DOHH2 (cell line): ENCODE measurements around the gene LBX2.
A peak's percentile ranks its signal among the peaks of the same experiment; 100 is the strongest.
"Not testable (repeated sequence)": the region's sequence is repeated elsewhere in the genome, so short reads cannot be mapped to it uniquely, and the experiment has no call there.

Experiments
- H3F3A ChIP-seq: fragments of 200-600 bp; sonication (generic), shearing (Covaris generic); 2 replicates; pipeline ENCODE4 v1.6.0; 2016; ENCODE audit warnings: antibody characterized with exemption, mild to moderate bottlenecking; ENCODE audit not compliant: control insufficient read depth, insufficient read depth
- H3K27ac ChIP-seq: fragments of 200-600 bp; sonication (generic); 2 replicates; pipeline ENCODE4 v1.5.1; 2014; ENCODE audit warnings: low read depth, mild to moderate bottlenecking, low read length, moderate library complexity
- H3K27me3 ChIP-seq: fragments of 200-600 bp; sonication (generic); 2 replicates; pipeline ENCODE4 v1.6.1; 2014; ENCODE audit warnings: mild to moderate bottlenecking, low read length, mixed read lengths; ENCODE audit not compliant: control insufficient read depth
- H3K36me3 ChIP-seq: fragments of 200-600 bp; sonication (generic); 2 replicates; pipeline ENCODE4 v1.6.1; 2014; ENCODE audit warnings: mild to moderate bottlenecking, low read length, moderate library complexity, mixed read lengths; ENCODE audit not compliant: control insufficient read depth
- H3K4me1 ChIP-seq: fragments of 200-600 bp; sonication (generic); 2 replicates; pipeline ENCODE4 v1.6.1; 2014; ENCODE audit warnings: mild to moderate bottlenecking, low read length, mixed read lengths; ENCODE audit not compliant: control insufficient read depth
- H3K4me2 ChIP-seq: fragments of 200-600 bp; sonication (generic); 2 replicates; pipeline ENCODE4 v1.6.0; 2014; ENCODE audit warnings: mild to moderate bottlenecking, low read length, moderate library complexity
- H3K4me3 ChIP-seq: fragments of 200-600 bp; sonication (generic); 2 replicates; pipeline ENCODE4 v1.5.1; 2014; ENCODE audit warnings: mild to moderate bottlenecking, low read length, mixed read lengths
- H3K79me2 ChIP-seq: fragments of 200-600 bp; sonication (generic); 2 replicates; pipeline ENCODE4 v1.6.1; 2014; ENCODE audit warnings: mild to moderate bottlenecking, low read length, mixed read lengths; ENCODE audit not compliant: control insufficient read depth
- H3K9me2 ChIP-seq: fragments of 200-600 bp; sonication (generic); replicated peaks from 2 replicates; pipeline ENCODE4 v1.6.1; 2014; ENCODE audit warnings: mild to moderate bottlenecking, low read length, mixed read lengths; ENCODE audit not compliant: control insufficient read depth
- H3K9me3 ChIP-seq: fragments of 200-600 bp; sonication (generic); 2 replicates; pipeline ENCODE4 v1.6.1; 2014; ENCODE audit warnings: antibody characterized with exemption, low read length, mixed read lengths; ENCODE audit not compliant: control insufficient read depth, insufficient read depth
- H4K20me1 ChIP-seq: fragments of 200-600 bp; sonication (generic); 2 replicates; pipeline ENCODE4 v1.6.0; 2014; ENCODE audit warnings: low read depth, mild to moderate bottlenecking, antibody characterized with exemption, low read length, moderate library complexity; ENCODE audit not compliant: control insufficient read depth, insufficient read depth
- CTCF ChIP-seq: fragments of 200-600 bp; sonication (generic); IDR thresholded peaks from one replicate; pipeline ENCODE4 v1.5.1; 2014; ENCODE audit warnings: antibody characterized with exemption, mild to moderate bottlenecking, low read depth, low read length; ENCODE audit not compliant: poor library complexity, severe bottlenecking
- EZH2phosphoT487 ChIP-seq: fragments of 200-600 bp; sonication (generic); IDR thresholded peaks from 2 replicates; pipeline ENCODE4 v1.6.1; 2017; ENCODE audit warnings: borderline replicate concordance, mild to moderate bottlenecking, antibody characterized with exemption, low read length, moderate library complexity, mixed read lengths

The LBX2 gene

GRCh38 chr2:74486141-74486540 lies 13.3 kb downstream of the LBX2 start:
- no peak overlapping the region for H3K4me3 ChIP-seq
- no peaks in the 10 kb centered on the region for H3F3A ChIP-seq
- peaks cover 24% of the 10 kb centered on the region for H3K79me2 ChIP-seq
- TF ChIP-seq CTCF = no peak
- no peaks in the 10 kb centered on the region for H3K9me2 ChIP-seq
- no peak overlapping the region for H3K27ac ChIP-seq
- no peak overlapping the region for H3K4me2 ChIP-seq
- peaks cover 20% of the 10 kb centered on the region for H3K36me3 ChIP-seq
- H3K9me3 ChIP-seq = no peaks in the 10 kb centered on the region
- no peaks in the 10 kb centered on the region for H3K27me3 ChIP-seq
- H4K20me1 ChIP-seq = peaks cover 7% of the 10 kb centered on the region; the same call in 1 of the 2 replicates
- H3K4me1 ChIP-seq = peaks cover 17% of the 10 kb centered on the region

GRCh38 chr2:74483675-74484164 lies 15.7 kb downstream of the LBX2 start:
- H4K20me1 ChIP-seq = not testable (repeated sequence)
- H3K27ac ChIP-seq = peak overlapping the region; percentile 78; the same call in 1 of the 2 replicates

GRCh38 chr2:74482801-74483674 lies 16.4 kb downstream of the LBX2 start, which contains the start of the genes CCDC142 and TTC31:
Gene CCDC142 (minus strand): TSS chr2:74482998. CDS start chr2:74482837, 161 bp downstream.
Gene TTC31 (plus strand): TSS chr2:74483081. CDS start chr2:74483096, 15 bp downstream.
- Histone ChIP-seq H3K4me1 (peaks cover 23% of the 10 kb centered on the region), H4K20me1 (peaks cover 7% of the 10 kb centered on the region; the same call in 1 of the 2 replicates), H3K9me2 (no peaks in the 10 kb centered on the region), H3K79me2 (peaks cover 36% of the 10 kb centered on the region), H3K27ac (peak within 1 kb of the TSS; percentile 78), H3K4me3 (peak within 1 kb of the TSS; percentile 98), H3F3A (no peaks in the 10 kb centered on the region), H3K36me3 (peaks cover 31% of the 10 kb centered on the region), H3K9me3 (no peaks in the 10 kb centered on the region), H3K4me2 (peak within 1 kb of the TSS; percentile 99), H3K27me3 (no peaks in the 10 kb centered on the region)
- TF ChIP-seq EZH2phosphoT487 = no peak
- TF ChIP-seq CTCF = peak; percentile 97

More at GRCh38 chr2:74483675-74484164, 15.7 kb downstream of the LBX2 start:
- H3K79me2 ChIP-seq = peaks cover 36% of the 10 kb centered on the region
- H3K4me1 ChIP-seq = peaks cover 23% of the 10 kb centered on the region
- not testable (repeated sequence) for H3F3A ChIP-seq, H3K9me2 ChIP-seq, H3K27me3 ChIP-seq, H3K9me3 ChIP-seq
- H3K4me3 ChIP-seq = peak overlapping the region; percentile 98
- peak overlapping the region; percentile 99 for H3K4me2 ChIP-seq
- peaks cover 31% of the 10 kb centered on the region for H3K36me3 ChIP-seq
